GM21717 (cell line): ENCODE data around the gene HOXD4.

Source experiments
- ATAC-seq: cut with Tn5 transposase; IDR thresholded peaks from one replicate; pipeline ENCODE4 v1.9.1; 2021; ENCODE audit warnings: mild to moderate bottlenecking, moderate library complexity; ENCODE audit not compliant: unreplicated experiment

HOXD4 gene

GRCh38 chr2:176126929-176127773, 24.2 kb upstream of the HOXD4 start:
- no peak for ATAC-seq

GRCh38 chr2:176127774-176128072, 23.6 kb upstream of the HOXD4 start:
- ATAC-seq, result no peak

GRCh38 chr2:176128172-176128981, 23.0 kb upstream of the HOXD4 start:
- no peak for ATAC-seq

- ATAC-seq, result no peak
Measured at GRCh38 chr2:176128982-176129796, 22.2 kb upstream of the HOXD4 start, which contains the start of gene HOXD8. Gene HOXD8 (plus strand): TSS chr2:176129705. CDS start chr2:176130367, 662 bp downstream.

GRCh38 chr2:176129813-176130146, 21.6 kb upstream of the HOXD4 start:
- ATAC-seq, result no peak

GRCh38 chr2:176130147-176130956, 21.0 kb upstream of the HOXD4 start:
- ATAC-seq, result no peak

GRCh38 chr2:176130957-176131847, 20.1 kb upstream of the HOXD4 start:
- no peak for ATAC-seq

- no peak for ATAC-seq
Measured at GRCh38 chr2:176131848-176132158, 19.5 kb upstream of the HOXD4 start.

GRCh38 chr2:176132205-176133171, 18.9 kb upstream of the HOXD4 start:
- ATAC-seq, result no peak

GRCh38 chr2:176133389-176133788, 18.0 kb upstream of the HOXD4 start:
- no peak for ATAC-seq

- ATAC-seq, result no peak
Measured at GRCh38 chr2:176134035-176134434, 17.3 kb upstream of the HOXD4 start.

GRCh38 chr2:176135035-176135440, 16.3 kb upstream of the HOXD4 start:
- ATAC-seq, result no peak

GRCh38 chr2:176136374-176137251, 14.7 kb upstream of the HOXD4 start:
- no peak for ATAC-seq

GRCh38 chr2:176137252-176137580, 14.1 kb upstream of the HOXD4 start:
- no peak for ATAC-seq

GRCh38 chr2:176137906-176138305, 13.4 kb upstream of the HOXD4 start:
- no peak for ATAC-seq

GRCh38 chr2:176138526-176138922, 12.8 kb upstream of the HOXD4 start:
- ATAC-seq, result no peak

- ATAC-seq, result no peak
Measured at GRCh38 chr2:176138923-176139660, 12.3 kb upstream of the HOXD4 start.
